ENCODE data around the gene LRIG1. TPM values are rescaled to one million over a fixed set of nuclear protein-coding genes. Genes with fewer than 3 reads are reported as not detected.
A peak's percentile ranks its signal among the peaks of the same experiment; 100 is the strongest.

Gene LRIG1
- total RNA-seq, 6 donors from 2014 or later: 45.2 to 119 (median 81.9) TPM

GRCh38 chr3:66470285-66470684 lies 30.5 kb downstream of the LRIG1 start:
- Histone ChIP-seq H3K4me3 (no peak overlapping the region), H3K36me3 (no peaks in the 10 kb centered on the region), H3K9me3 (no peaks in the 10 kb centered on the region), H3K27me3 (no peaks in the 10 kb centered on the region), H3K4me1 (peaks cover 14 to 53% (median 34%) of the 10 kb centered on the region in 4 donors), H3K27ac (no peak overlapping the region)
- ATAC-seq (ENCODE audit: low FRiP score in 2 of 2) (no peak), DNase-seq (no peak)
- 90 to 93% methylated on average over 5 of the region's 5 CpGs for WGBS, 2 donors
- TF ChIP-seq EP300 (IDR thresholded peaks at IDR 0.05) (no peak), POLR2A (IDR thresholded peaks at IDR 0.05) (no peak)

- TF ChIP-seq POLR2A (IDR thresholded peaks at IDR 0.05): no peak
- TF ChIP-seq EP300 (IDR thresholded peaks at IDR 0.05): no peak
- no peak for TF ChIP-seq POLR2AphosphoS5 (IDR thresholded peaks at IDR 0.05)
- TF ChIP-seq CTCF (IDR thresholded peaks at IDR 0.05): no peak
- no peaks in the 10 kb centered on the region for H3K36me3 ChIP-seq
- WGBS, 2 donors: 88 to 95% methylated on average over 4 of the region's 4 CpGs
- H3K4me3 ChIP-seq: no peak overlapping the region
- ATAC-seq (ENCODE audit: low FRiP score in 2 of 2) (no peak), DNase-seq (no peak)
- peaks cover 14 to 57% (median 38%) of the 10 kb centered on the region in 4 donors for H3K4me1 ChIP-seq
- no peak overlapping the region for H3K27ac ChIP-seq
- no peaks in the 10 kb centered on the region for H3K9me3 ChIP-seq
- H3K27me3 ChIP-seq: no peaks in the 10 kb centered on the region
Measured at GRCh38 chr3:66469220-66469640, 31.6 kb downstream of the LRIG1 start.

- Histone ChIP-seq H3K36me3 (no peaks in the 10 kb centered on the region), H3K4me1 (peaks cover 10 to 57% (median 34%) of the 10 kb centered on the region in 4 donors), H3K4me3 (no peak overlapping the region), H3K9me3 (no peaks in the 10 kb centered on the region), H3K27me3 (no peaks in the 10 kb centered on the region), H3K27ac (peak overlapping the region in 1 of 4 donors; percentile 10)
- no peak for ATAC-seq (ENCODE audit: low FRiP score in 2 of 2)
- TF ChIP-seq EP300 (IDR thresholded peaks at IDR 0.05): no peak
- TF ChIP-seq POLR2A (IDR thresholded peaks at IDR 0.05): no peak
- no peak for TF ChIP-seq POLR2AphosphoS5 (IDR thresholded peaks at IDR 0.05)
- TF ChIP-seq CTCF (IDR thresholded peaks at IDR 0.05): no peak
- no peak for DNase-seq
- 64 to 73% methylated on average over 10 of the region's 10 CpGs for WGBS, 2 donors
Measured at GRCh38 chr3:66467996-66468735, 32.7 kb downstream of the LRIG1 start.

GRCh38 chr3:66466606-66467270 lies 34.1 kb downstream of the LRIG1 start:
- Histone ChIP-seq H3K4me1 (peaks cover 0 to 48% (median 29%) of the 10 kb centered on the region in 4 donors), H3K27me3 (no peaks in the 10 kb centered on the region), H3K4me3 (no peak overlapping the region), H3K27ac (no peak overlapping the region), H3K9me3 (no peaks in the 10 kb centered on the region), H3K36me3 (no peaks in the 10 kb centered on the region)
- 88% methylated on average over 11 of the region's 11 CpGs for WGBS, 2 donors
- no peak for ATAC-seq (ENCODE audit: low FRiP score in 2 of 2)
- DNase-seq: no peak
- TF ChIP-seq CTCF (IDR thresholded peaks at IDR 0.05): no peak
- no peak for TF ChIP-seq POLR2A (IDR thresholded peaks at IDR 0.05)
- no peak for TF ChIP-seq EP300 (IDR thresholded peaks at IDR 0.05)
- no peak for TF ChIP-seq POLR2AphosphoS5 (IDR thresholded peaks at IDR 0.05)

- WGBS, 2 donors: 60 to 68% methylated on average over 4 of the region's 4 CpGs
- Histone ChIP-seq H3K27me3 (no peaks in the 10 kb centered on the region), H3K36me3 (peaks cover 0 to 2% (median 0%) of the 10 kb centered on the region in 4 donors), H3K4me3 (no peak overlapping the region), H3K4me1 (peaks cover 0 to 48% (median 29%) of the 10 kb centered on the region in 4 donors), H3K27ac (no peak overlapping the region), H3K9me3 (no peaks in the 10 kb centered on the region)
- DNase-seq: no peak
- no peak for ATAC-seq (ENCODE audit: low FRiP score in 2 of 2)
- TF ChIP-seq POLR2AphosphoS5 (IDR thresholded peaks at IDR 0.05) (no peak), CTCF (IDR thresholded peaks at IDR 0.05) (no peak), POLR2A (IDR thresholded peaks at IDR 0.05) (no peak)
Measured at GRCh38 chr3:66465587-66465986, 35.2 kb downstream of the LRIG1 start.

Measured in upper lobe of left lung (tissue), 6 donors.